Measurements from ENCODE around the gene FBN2. TPM values are rescaled to one million over a fixed set of nuclear protein-coding genes. Genes with fewer than 3 reads are reported as not detected.

The FBN2 gene
- total RNA-seq, 1 experiment from 2014 or later = 0.42 TPM

GRCh38 chr5:128405159-128405558 lies 132.9 kb downstream of the FBN2 start:
- Histone ChIP-seq H3K4me2 (ENCODE audit: low read length) (no peak overlapping the region), H4K20me1 (ENCODE audit: insufficient read depth) (no peaks in the 10 kb centered on the region), H3K4me3 (replicated peaks in 1 of 2; ENCODE audit: low read depth in 1 of 2, low read length in 2 of 2) (no peak overlapping the region), H3K79me2 (ENCODE audit: insufficient read depth, low read length) (no peaks in the 10 kb centered on the region), H2AFZ (ENCODE audit: low read depth, low read length, poor library complexity, severe bottlenecking) (no peak overlapping the region), H3K36me3 (ENCODE audit: control insufficient read depth in 1 of 2, insufficient read depth in 2 of 2, low read length in 2 of 2) (no peaks in the 10 kb centered on the region), H3K4me1 (ENCODE audit: control insufficient read depth in 1 of 2, insufficient read depth in 2 of 2, low read length in 2 of 2) (peaks cover 0 to 20% of the 10 kb centered on the region in 2 experiments; a peak in 2 of 4 replicates), H3K9me2 (ENCODE audit: insufficient read depth) (no peaks in the 10 kb centered on the region), H3K9me3 (ENCODE audit: control insufficient read depth in 1 of 2, insufficient read depth in 1 of 2, low read depth in 1 of 2, low read length in 2 of 2) (no peaks in the 10 kb centered on the region), H3K27me3 (ENCODE audit: insufficient read depth, low read length) (no peaks in the 10 kb centered on the region), H3K27ac (ENCODE audit: low read depth, low read length) (no peak overlapping the region), H3K9ac (ENCODE audit: low read length) (no peak overlapping the region)
- ChIA-PET CTCF (no interaction called here), RAD21 (ENCODE audit: low non-redundant PET in 1 of 2, low total read pairs in 2 of 2, uncharacterized antibody in 2 of 2, unreplicated experiment in 2 of 2) (no interaction called here), POLR2A (no interaction called here)
- DNase-seq (ENCODE audit: low read depth, low spot score) (no peak), ATAC-seq (no peak)
- no peak for TF ChIP-seq EZH2phosphoT487 (IDR thresholded peaks at IDR 0.05; ENCODE audit: borderline replicate concordance)
- TF ChIP-seq CBX3 (IDR thresholded peaks at IDR 0.05; ENCODE audit: low read depth) = no peak
- TF ChIP-seq TCF7L2 (IDR thresholded peaks at IDR 0.05; ENCODE audit: borderline replicate concordance, extremely low read depth, insufficient read depth, insufficient read length) = no peak
- TF ChIP-seq ATF3 (IDR thresholded peaks at IDR 0.05) = no peak
- TF ChIP-seq YY1 (IDR thresholded peaks at IDR 0.05; ENCODE audit: extremely low read depth, insufficient replicate concordance, low read depth, low read length) = no peak
- intact Hi-C loops (cut with micrococcal nuclease) = no loop called here
- BruUV-seq (replicated peaks) = no TSS peak

- ATAC-seq = no peak
- ChIA-PET CTCF (no interaction called here), POLR2A (no interaction called here), RAD21 (ENCODE audit: low non-redundant PET in 1 of 2, low total read pairs in 2 of 2, uncharacterized antibody in 2 of 2, unreplicated experiment in 2 of 2) (no interaction called here)
- Histone ChIP-seq H3K9ac (ENCODE audit: low read length) (no peak overlapping the region), H3K9me2 (ENCODE audit: insufficient read depth) (no peaks in the 10 kb centered on the region), H3K4me3 (replicated peaks in 1 of 2; ENCODE audit: low read depth in 1 of 2, low read length in 2 of 2) (no peak overlapping the region), H3K79me2 (ENCODE audit: insufficient read depth, low read length) (no peaks in the 10 kb centered on the region), H3K36me3 (ENCODE audit: control insufficient read depth in 1 of 2, insufficient read depth in 2 of 2, low read length in 2 of 2) (no peaks in the 10 kb centered on the region), H3K4me2 (ENCODE audit: low read length) (no peak overlapping the region), H3K4me1 (ENCODE audit: control insufficient read depth in 1 of 2, insufficient read depth in 2 of 2, low read length in 2 of 2) (peaks cover 0 to 5% of the 10 kb centered on the region in 2 experiments; a peak in 1 of 4 replicates), H4K20me1 (ENCODE audit: insufficient read depth) (no peaks in the 10 kb centered on the region), H3K27ac (ENCODE audit: low read depth, low read length) (no peak overlapping the region), H2AFZ (ENCODE audit: low read depth, low read length, poor library complexity, severe bottlenecking) (no peak overlapping the region), H3K9me3 (ENCODE audit: control insufficient read depth in 1 of 2, insufficient read depth in 1 of 2, low read depth in 1 of 2, low read length in 2 of 2) (no peaks in the 10 kb centered on the region), H3K27me3 (ENCODE audit: insufficient read depth, low read length) (no peaks in the 10 kb centered on the region)
- DNase-seq (ENCODE audit: low read depth, low spot score) = no peak
- no TSS peak for BruUV-seq (replicated peaks)
- intact Hi-C loops (cut with micrococcal nuclease) = no loop called here
- TF ChIP-seq ELF1 (IDR thresholded peaks at IDR 0.05; ENCODE audit: borderline replicate concordance, low read depth) (no peak), ZFX (IDR thresholded peaks at IDR 0.05) (no peak), SIN3A (IDR thresholded peaks at IDR 0.05; ENCODE audit: low read depth) (no peak), FOSL1 (IDR thresholded peaks at IDR 0.05; ENCODE audit: low read depth) (no peak), YY1 (IDR thresholded peaks at IDR 0.05; ENCODE audit: extremely low read depth, insufficient replicate concordance, low read depth, low read length) (no peak), RAD21 (IDR thresholded peaks at IDR 0.05; ENCODE audit: low read depth) (no peak), REST (IDR thresholded peaks at IDR 0.05; ENCODE audit: low read depth) (no peak), CEBPB (IDR thresholded peaks at IDR 0.05; ENCODE audit: low read depth) (no peak), MAX (IDR thresholded peaks at IDR 0.05) (no peak), POLR2A (IDR thresholded peaks at IDR 0.05; ENCODE audit: borderline replicate concordance, extremely low read depth, insufficient read depth, insufficient read length) (no peak), EGR1 (IDR thresholded peaks at IDR 0.05; ENCODE audit: low read depth) (no peak), ZNF274 (IDR thresholded peaks at IDR 0.05; ENCODE audit: low read depth, low read length) (no peak), JUND (IDR thresholded peaks at IDR 0.05) (no peak)
These were observed 134.7 kb downstream of the FBN2 start for GRCh38 chr5:128403333-128403732.
